Fibroblast of skin of abdomen (primary cell): ENCODE measurements around the gene ARSB.
"Not testable (repeated sequence)": the region's sequence is repeated elsewhere in the genome, so short reads cannot be mapped to it uniquely, and the experiment has no call there.

Source experiments
- DNase-seq: peaks from one replicate; pipeline ENCODE4 v3.0.0-alpha.2; 2013

ARSB gene

DNA sequence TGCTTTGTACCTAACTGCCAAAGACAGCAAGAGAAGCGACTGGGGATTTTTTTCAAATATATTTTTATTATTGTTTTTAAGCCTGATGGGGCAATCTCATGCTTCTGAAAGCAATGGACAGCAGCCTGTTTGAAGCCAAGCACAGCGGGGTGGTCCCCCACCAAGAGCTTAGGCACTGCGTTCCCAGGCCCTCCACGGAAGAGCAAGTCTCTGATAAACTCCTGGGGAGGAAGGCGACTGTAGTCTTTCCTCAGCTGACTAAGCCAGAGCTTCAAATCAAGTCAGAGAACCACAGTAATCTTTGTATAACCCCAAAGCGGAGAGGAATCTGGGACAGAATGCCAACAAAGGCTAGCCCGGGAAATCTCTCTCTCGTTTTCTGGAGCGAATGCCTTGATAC is 54.4 kb downstream of the ARSB start:
- peak; percentile 62 for DNase-seq

DNA sequence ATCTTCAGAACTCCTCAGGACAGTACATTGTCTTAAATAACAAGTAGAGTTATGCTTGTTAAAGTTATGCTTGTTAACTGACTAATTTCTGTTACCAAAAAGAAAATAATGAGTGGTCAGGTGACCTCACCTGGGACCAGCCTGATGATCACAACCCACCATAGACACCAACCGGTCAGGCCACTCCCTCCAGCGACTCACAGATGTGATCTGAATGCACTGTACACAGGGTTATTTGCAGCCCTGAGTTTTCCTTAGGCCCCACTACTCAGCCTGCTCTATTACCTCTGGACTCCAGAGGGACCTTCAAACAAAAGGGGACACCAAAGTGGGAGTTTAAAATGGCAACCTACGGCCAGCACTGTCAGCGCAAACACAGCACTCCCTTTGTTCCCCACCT is 55.3 kb downstream of the ARSB start:
- no peak for DNase-seq

DNA sequence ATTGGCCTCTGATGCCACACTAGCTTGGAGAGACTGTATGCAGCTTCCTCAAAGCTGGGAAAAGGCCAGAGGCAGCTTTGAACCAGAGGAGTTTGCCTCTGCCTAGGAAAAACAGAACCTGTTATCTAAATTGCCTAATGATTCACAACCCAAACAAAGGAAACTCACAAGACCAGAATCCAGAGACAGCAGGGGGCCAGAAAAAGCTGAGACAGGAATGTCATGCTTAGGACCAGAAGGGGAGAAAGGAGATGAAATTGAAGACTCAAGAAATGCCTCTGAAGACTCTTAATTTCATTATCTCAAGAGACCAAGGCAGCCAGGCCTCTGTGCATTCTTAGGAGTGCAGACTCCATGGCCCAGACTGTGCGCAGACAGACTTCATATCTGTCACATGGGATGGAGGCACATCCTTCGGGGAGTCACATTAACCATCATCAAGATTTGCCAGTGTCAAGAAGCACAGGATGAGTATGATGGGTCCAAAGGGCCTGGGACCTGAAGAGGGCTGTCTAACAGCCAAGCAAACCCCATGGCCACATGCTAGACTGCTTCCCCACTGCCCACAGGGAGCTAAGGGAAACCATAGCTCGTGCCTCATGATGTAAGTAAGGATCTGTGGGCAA is 57.3 kb downstream of the ARSB start:
- DNase-seq = peak; percentile 79

DNA sequence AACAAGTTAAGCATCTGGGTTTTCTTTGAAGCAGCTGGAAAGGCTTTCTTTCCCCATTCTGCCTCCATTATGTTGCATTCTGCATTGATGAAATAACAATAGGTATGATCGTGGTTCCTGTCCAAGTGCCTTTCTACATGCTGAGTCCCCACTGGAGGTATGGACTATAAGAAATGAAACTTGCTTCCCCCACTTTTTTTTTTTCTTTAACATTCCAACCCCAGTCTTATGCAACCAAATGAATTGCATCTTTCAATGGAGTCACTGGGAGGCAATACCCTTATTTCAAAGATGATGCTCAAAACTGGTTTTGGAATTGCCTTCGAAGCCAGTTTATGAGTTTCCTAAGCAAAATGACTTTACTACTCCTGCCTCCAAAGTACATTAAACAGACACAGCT is 58.9 kb downstream of the ARSB start:
- DNase-seq = peak; percentile 45

DNA sequence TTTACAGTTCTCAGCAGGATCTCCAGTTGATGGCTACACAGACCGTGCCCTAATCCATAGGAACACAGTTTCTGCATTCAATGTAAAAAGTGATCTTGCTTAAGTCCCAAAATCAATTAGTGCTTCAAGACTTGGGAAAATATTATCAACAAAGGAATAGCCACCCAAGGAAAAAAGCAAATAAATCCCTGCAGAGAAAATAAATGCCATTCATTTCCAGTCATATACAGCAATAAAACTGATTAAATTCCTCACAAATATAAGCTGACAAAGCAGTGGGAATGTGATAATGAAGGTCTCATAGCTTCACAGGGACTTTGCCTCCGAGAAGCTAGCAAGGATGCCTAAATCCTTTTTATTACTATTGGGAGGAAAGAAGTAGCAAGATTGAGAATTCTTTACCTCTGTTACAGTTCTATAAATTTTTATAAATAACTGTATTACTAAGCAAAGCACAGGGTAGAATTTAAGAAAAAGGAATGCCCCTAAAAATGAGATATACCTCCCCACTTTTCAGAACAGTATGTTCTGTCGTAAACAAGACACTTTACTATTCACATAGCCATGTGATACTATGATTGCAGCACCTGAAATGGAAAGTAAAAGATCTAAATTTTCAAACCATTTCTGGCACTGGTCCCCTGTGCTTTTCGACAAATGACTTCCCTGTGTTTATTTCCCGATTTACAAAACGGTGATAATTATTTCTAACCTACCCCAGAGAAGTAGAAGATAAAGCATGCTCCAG is 59.8 kb downstream of the ARSB start:
- no peak for DNase-seq

DNA sequence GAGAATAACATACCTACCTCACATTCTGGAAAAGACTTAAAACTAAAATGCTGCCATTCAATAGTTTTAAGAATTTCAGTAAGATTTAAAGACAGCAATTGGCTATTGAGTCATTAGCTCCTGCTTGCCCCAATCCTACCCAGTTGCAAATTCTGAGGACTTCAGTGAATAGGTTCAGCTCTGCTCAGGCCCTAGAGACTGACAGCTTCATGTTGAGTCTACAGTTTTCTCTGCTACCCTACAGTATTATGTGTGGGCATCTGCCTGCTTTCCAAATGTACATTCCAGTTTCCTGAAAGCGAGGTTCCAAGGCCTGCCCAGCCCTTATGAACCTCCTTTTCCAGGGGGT is 61.5 kb downstream of the ARSB start:
- no peak for DNase-seq

DNA sequence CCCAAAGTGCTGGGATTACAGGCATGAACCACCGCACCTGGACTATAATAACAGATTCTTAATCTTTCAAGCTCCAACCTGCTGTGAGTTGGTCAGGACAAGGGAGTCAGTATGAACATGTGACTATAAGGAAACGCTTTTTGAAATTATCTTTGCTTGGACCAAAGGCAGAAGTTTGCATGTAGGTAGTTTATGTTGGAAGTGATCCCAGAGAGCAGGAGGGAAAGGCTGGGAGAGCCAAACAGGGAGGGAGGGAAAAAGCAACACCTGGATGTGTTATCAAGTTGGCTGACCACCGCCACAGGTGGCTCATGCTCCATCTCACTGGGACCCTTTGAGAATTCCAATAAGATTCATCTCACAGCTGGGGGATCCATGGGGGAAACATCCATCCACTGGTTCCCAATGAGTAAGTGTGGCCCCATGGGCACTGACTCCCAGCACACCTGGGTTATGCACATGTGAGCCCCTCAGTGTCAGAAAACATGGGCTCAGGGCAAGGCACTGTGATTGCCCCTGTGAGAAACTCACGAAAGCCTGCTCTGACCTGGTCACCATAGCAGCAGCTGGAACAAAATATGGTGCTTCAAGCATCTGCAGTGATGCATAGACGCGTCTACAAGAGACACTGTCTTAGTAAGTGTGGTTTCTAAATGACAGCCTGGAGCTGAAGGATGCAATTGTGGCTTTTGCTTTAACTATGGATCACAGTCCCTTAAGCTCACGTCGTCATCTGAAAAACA is 62.1 kb downstream of the ARSB start:
- DNase-seq = no peak

DNA sequence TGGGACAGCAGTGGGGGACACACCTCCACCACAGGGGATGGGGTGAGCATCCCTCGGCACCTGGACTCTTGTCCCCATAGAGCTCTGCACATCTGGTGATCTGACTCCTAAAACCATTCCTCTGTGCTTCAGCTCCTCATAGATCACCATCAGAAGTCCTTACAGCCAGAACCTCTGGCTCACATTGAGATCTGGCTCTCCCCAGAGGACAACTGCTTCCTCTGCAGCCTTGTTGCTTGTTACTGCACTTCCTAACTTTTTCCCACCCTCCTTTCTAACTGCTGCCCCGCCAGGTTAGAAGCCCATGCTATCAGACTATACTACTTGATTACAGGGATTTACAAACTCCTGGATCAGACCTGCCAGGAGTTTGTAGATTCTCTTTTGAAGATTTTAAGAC is 64.5 kb downstream of the ARSB start:
- peak; percentile 41 for DNase-seq

DNA sequence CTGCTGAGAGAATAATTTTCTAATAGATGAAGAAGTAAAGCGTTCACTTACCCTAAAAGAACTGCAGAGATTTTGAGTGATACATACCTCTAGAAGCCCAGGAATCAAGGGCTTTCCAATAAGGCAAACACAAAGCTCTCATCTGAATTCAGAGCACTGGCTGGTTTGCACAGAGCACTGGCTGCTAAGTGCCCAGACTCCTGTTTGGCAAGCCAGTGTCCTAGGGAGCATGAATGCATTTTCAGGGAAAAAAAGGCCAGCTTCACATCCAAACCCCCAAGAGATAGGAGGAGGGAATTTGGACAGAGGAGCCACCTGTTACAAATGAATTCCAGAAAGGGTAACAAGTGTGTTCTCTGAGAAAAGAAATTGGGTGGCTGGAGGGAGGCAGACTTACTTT is 65.3 kb downstream of the ARSB start:
- DNase-seq = no peak

DNA sequence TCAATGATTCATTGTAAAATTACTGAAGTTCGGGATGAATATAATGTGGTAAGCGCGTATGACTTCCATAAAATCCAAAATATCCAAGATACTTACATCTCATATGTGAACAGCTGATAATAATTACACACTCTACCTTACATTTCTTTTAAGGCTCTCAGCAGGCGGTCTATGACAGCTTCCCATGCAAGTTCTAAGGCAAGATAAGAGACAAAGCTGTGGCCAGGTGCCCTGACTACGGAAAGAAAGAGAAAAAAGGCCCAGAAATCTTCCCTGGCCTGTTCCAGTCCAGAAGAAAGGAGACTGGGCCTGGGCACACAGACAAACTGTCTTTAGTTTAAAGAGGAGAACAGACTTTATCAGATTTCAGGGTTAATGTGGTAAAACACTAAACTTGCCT is 69.1 kb downstream of the ARSB start:
- DNase-seq = no peak

DNA sequence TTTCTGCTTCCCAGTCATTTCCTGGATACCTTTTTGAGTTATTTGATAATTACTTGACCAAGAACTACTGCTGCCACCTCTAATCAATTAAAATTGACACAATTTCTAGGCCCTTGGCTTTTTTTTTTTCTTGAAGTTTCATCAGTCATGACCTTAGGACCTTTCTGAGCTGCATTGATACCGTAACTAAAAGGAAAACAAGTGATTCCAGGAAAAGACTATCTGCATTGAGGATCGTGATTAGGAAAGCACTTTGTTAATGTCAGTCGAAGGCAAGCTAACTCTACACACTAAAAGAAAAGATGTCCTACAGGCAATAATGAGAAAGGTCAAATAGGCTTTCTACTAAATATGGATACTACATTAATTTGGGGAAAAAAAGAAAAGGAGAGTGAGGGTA is 69.9 kb downstream of the ARSB start:
- DNase-seq = no peak

DNA sequence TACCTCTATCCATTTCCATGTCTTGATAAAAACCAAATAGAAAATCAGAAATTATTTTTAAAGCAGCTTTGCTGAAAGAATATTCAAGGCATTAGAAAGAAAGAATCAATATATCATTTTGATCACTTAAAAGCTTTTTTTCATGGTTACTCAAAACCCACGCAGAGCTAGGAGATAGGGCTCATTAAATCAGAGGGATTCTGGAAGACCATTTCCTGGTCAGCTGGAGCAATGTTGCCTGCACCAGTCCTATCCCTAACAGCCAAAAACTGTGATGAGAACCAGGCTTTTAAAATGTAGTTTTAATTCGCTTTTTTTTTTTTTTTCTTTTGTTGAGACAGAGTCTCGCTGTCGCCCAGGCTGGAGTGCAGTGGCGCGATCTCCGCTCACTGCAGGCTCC is 72.3 kb downstream of the ARSB start:
- DNase-seq = no peak

DNA sequence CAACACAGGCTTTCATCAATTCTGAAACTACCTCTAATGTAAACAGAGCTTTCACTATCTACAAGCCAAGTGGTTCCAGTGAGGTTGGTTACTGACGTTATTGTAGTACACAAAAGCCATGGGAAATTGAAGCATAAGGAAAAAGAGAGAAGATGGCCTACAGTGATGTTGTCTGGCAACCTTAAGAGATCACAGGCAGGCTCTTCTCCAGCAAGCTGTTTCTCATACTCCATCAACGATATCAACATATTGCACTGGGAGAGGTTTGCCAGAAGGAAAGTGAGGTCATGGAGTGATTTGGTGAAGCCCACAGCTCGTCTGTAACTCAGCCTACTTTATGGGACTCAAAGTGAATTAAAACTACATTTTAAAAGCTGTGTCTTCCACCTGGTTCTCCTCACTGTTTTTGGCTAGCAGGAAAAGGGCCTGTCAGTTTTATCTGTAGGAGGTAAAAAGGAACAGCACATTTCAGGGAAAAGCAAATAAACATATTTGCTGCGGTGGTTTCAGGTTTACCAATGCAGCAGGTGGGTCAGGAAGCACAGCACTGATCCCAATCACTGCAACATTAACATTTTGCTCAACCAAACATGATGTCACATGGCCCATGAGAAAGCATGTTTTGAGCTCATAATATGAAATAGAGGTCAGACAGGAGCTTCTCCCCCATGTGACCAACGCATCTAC is 72.9 kb downstream of the ARSB start:
- DNase-seq = no peak

DNA sequence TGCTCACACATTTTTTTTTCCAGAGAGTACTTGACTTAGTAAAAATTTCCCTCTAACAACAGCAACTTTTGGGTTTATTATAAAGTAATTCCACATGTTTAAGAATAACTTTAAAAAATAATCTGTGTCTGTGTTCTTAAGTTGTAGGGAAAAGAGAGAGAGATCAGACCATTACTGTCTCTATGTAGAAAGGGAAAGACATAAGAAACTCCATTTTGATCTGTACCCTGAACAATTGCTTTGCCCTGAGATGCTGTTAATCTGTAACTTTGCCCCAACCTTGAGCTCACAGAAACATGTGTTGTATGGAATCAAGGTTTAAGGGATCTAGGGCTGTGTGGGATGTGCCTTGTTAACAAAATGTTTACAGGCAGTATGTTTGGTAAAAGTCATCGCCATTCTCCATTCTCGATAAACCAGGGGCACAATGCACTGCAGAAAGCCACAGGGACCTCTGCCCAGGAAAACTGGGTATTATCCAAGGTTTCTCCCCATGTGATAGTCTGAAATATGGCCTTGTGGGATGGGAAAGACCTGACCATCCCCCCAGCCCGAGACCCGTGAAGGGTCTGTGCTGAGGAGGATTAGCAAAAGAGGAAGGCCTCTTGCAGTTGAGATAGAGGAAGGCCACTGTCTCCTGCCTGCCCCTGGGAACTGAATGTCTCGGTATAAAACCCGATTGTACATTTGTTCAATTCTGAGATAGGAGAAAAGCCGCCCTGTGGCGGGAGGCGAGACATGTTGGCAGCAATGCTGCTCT is 75.7 kb downstream of the ARSB start:
- not testable (repeated sequence) for DNase-seq

DNA sequence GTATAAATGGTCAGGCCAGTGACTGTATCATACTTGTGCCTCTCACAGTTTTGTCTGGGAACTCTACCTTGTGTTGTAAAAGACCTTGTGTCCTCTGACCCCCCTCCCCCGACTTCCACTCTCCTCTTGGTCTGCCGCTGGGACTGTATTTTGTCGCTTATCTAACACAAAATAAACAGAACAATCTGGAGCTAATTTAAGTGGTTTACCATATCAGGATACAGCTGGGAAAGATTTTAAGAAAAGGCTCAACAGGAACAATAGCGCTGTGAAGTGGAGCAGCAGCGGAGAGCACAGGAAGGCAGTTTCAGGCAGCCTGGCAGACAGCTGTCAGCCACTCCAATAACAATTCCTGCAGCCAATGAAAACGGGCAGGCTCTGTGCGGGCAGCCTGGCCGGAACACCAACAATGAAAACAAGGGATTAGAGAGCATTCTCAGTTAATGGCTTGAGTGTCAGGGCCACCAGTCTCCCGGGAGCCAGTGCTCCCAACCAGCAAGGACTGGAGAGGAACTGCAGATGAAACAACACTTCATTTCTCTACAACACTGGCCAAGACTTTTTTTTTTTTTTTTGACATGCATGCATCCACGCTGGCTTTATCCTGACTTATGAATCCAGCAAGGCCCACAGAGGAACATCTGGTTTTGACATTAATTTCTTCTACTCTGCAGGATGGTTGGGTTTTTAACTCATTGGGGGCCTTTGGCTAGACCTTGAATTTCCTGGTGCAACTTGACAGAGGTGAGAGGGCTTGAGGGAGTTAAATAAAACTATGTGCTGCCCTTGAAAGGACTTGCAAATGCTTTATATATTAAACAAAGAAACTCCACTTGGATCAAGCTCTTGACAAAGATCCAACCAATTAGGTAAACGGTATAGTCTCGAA is 76.7 kb downstream of the ARSB start:
- DNase-seq = peak; percentile 72

DNA sequence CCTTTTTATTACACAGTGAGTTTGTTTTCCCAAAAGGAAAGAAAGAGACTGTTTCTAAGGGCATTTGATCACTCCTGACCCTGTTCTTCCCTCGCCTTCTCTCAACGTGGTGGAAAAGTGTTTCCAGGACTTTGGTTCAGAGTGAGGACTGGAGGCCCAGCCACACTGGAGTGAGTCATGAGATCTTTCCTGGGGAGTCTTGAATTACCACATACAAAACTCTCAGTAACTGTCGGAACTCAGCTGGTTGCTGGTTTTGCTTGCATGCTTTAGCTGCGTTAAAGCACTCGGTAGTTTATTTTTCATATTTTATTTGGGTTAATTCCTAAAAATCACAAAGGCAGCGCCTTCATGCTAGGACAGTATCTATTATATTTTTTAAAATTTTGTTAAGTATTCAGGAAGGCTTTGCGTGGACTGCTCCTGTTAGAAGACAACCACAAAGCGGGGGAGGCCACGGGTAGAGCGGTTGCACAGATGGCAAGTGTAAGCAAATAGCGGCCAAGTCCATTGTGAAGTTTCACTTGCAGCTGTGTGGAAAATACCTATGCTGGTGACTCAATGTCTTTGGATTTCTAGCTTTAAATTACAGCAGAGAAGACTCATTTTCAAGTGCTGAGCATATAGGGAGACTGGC is 77.7 kb downstream of the ARSB start:
- peak; percentile 94 for DNase-seq

DNA sequence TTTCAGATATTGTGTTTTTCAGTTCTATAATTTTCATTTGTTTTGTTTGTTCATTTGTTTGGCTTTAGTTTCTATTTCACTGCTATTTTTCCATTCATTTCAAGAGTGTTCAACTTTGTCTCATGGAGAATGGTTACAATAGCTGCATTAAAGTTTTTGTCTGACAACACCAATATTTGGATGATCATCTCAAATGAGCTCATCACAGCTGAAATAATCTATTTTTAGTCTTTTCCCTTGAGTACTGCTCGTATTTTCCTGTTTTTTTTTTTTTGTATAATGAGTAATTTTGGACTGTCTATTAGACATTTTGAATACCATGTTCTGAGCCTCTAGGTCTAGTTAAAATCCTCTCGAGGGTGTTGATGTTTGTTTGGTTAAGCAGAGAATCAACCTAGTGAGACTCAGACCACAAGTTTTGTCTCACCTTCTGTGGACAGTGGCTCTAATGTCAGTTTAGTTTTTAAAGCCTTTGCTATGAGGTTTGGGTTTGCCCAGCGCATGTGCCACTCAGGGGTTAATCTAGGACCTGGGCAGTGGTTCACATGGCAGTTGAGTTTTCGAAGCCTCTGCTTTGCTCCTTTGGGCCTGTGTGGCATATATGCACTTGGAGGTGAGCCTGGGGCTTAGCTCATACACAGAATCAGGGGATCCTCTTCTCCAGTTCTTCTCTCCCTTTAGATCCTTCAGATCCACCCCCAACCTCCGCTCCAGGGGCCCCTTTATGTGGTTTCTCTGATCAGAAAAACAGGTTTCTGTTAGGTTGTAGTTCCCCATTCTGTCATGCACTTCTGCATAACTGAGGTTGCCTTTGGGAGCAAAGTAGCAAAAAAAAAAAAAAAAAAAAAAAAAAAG is 79.8 kb downstream of the ARSB start:
- peak; percentile 14 for DNase-seq

DNA sequence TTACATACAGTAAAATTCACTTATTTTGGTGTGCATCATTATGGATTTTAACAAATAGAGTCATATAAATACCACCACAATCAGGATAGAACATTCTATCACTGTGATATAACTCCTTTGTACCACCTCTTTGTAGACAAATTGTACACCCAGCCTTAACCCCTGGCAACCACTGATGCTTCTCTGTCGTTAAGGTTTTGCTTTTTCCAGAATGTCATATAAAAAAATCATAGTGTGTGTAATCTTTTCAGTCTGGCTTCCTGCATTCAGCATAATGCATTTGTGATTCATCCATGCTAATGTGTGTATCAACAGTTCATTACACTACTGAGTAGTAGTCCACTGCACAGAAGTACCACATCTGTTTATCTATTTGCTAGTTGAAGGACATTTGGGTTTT is 81.2 kb downstream of the ARSB start:
- DNase-seq = peak; percentile 31

DNA sequence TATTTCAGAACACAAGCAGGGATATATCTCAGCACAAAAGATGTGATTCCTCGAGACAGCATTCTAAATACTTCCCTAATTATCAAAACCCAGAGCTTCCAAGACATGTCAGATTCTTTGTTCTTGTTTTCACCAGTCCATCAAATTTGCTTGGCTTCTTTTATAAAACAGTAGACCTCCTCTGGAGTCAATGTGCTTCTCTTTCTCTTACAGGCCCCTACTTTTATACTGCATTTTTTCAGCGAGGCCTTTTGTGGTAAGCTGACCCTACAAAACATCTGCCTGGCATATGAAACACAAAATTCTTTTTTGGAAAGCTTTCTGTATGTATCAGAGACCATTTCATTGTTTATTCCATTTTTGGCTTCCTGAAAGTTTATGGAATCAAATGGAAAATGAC is 81.8 kb downstream of the ARSB start:
- DNase-seq = peak; percentile 36

DNA sequence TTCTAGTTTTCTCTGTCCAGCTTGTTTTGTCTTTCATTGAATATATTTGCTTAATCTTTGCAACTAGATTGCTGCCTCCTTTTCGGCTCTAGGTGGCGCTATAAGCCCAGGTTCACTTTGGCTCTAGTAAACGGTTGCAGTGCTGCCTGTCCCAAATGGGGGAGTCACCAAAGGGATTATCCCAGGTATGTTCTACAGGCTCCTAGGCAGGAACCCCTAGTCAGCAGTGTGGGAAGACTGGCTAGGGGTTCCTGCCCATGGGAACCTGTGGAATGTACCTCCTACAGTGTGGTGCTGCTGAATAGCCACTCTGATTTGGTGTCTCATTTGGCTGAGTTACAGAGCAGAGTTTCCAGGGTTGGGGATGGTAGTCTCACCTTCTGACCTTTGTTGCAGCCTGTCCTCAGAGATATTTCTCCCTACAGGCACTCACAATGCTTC is 85.2 kb downstream of the ARSB start:
- peak; percentile 66 for DNase-seq
